GM12878 (cell line): ENCODE measurements around the gene PRPSAP2.

Experiments used
- ATF3 ChIP-seq: IDR thresholded peaks from 2 replicates; pipeline ENCODE4 v1.6.1; 2011; ENCODE audit warnings: low read depth, mild to moderate bottlenecking, low read length, moderate library complexity, borderline replicate concordance; ENCODE audit errors: extremely low read depth
- EZH2 ChIP-seq: IDR thresholded peaks from 2 replicates; pipeline ENCODE4 v1.6.1; 2012; ENCODE audit warnings: low read depth, mild to moderate bottlenecking, control low read depth, inconsistent platforms, low read length, borderline replicate concordance; ENCODE audit not compliant: control insufficient read depth
- HDGF ChIP-seq: fragments of 450-650 bp; IDR thresholded peaks from 2 replicates; pipeline ENCODE4 v1.6.1; 2016; ENCODE audit warnings: antibody characterized with exemption
- PML ChIP-seq: IDR thresholded peaks from 2 replicates; pipeline ENCODE4 v1.6.1; 2012; ENCODE audit warnings: low read length, inconsistent platforms

- TF ChIP-seq HDGF (no peak), ATF3 (no peak), EZH2 (no peak), PML (no peak)
Observed at GRCh38 chr17:18961634-18962493, 103.9 kb downstream of the PRPSAP2 start.
